Panc1 (cell line): ENCODE measurements around the gene MPPE1. TPM values are rescaled to one million over a fixed set of nuclear protein-coding genes. Genes with fewer than 3 reads are reported as not detected.

Experiments
- ATAC-seq: fragments of 200-7000 bp; cut with Tn5 transposase; 2 replicates; pipeline ENCODE4 v1.9.1; 2020; ENCODE audit warnings: mild to moderate bottlenecking, moderate library complexity
- BruUV-seq: library from RNA; stranded (reverse); fragments of 400-500 nt; replicated peaks from 2 replicates; lab custom pipeline; 2021; lab: Mats Ljungman, UMichigan
- CTCF ChIA-PET: fragments of 300-600 bp; sonication (Branson Sonifier 250); formaldehyde crosslinking; loops from one replicate; lab custom pipeline; 2022; ENCODE audit warnings: antibody characterized with exemption; lab: Charles Lee
- POLR2A ChIA-PET: fragments of 300-600 bp; sonication (Branson Sonifier 250); formaldehyde crosslinking; loops from one replicate; lab custom pipeline; 2022; ENCODE audit warnings: antibody characterized with exemption; lab: Charles Lee
- DNase-seq: peaks from one replicate; pipeline ENCODE4 v3.0.0-alpha.2; 2010; ENCODE audit warnings: low read depth, low spot score
- H3K27ac ChIP-seq: 2 replicates; pipeline ENCODE4 v1.5.1; 2011; ENCODE audit warnings: mild to moderate bottlenecking, low read length, inconsistent platforms
- H3K27me3 ChIP-seq: fragments of 200-500 bp; sonication (Bioruptor generic); 2 replicates; pipeline ENCODE4 v1.6.0; 2014; ENCODE audit warnings: low read length, inconsistent platforms; ENCODE audit not compliant: control insufficient read depth, insufficient read depth
- H3K36me3 ChIP-seq: fragments of 200-500 bp; sonication (Bioruptor generic); 2 replicates; pipeline ENCODE4 v1.5.1; 2014; ENCODE audit warnings: inconsistent platforms, mild to moderate bottlenecking, low read length, moderate library complexity; ENCODE audit not compliant: control insufficient read depth, insufficient read depth
- H3K4me1 ChIP-seq: 2 replicates; pipeline ENCODE4 v1.5.1; 2011; ENCODE audit warnings: inconsistent platforms, mild to moderate bottlenecking, low read length, moderate library complexity; ENCODE audit not compliant: control insufficient read depth, insufficient read depth
- H3K4me3 ChIP-seq, 2 experiments: 2 replicates each; pipeline ENCODE4 v1.5.1; 2011 to 2012; ENCODE audit warnings: low read depth in 2 of 2, low read length in 2 of 2, mild to moderate bottlenecking in 2 of 2, inconsistent platforms in 1 of 2, moderate library complexity in 1 of 2
- H3K9me3 ChIP-seq: fragments of 200-500 bp; sonication (Bioruptor generic); 2 replicates; pipeline ENCODE4 v1.5.1; 2014; ENCODE audit warnings: low read depth, mild to moderate bottlenecking, inconsistent platforms, low read length, moderate library complexity; ENCODE audit not compliant: control insufficient read depth, insufficient read depth
- CTCF ChIP-seq: fragments of 450-650 bp; IDR thresholded peaks from 2 replicates; pipeline ENCODE4 v1.5.1; 2017; ENCODE audit warnings: mild to moderate bottlenecking
- POLR2AphosphoS5 ChIP-seq: IDR thresholded peaks from 2 replicates; pipeline ENCODE4 v1.6.1; 2012; ENCODE audit warnings: mild to moderate bottlenecking, low read depth, low read length, moderate library complexity
- SIN3A ChIP-seq: IDR thresholded peaks from 2 replicates; pipeline ENCODE4 v1.6.1; 2012; ENCODE audit warnings: low read depth, mild to moderate bottlenecking, low read length, moderate library complexity, borderline replicate concordance; ENCODE audit not compliant: insufficient read depth
- TCF7L2 ChIP-seq: IDR thresholded peaks from 2 replicates; pipeline ENCODE4 v1.6.1; 2011; ENCODE audit warnings: mild to moderate bottlenecking, low read depth, low read length, inconsistent platforms
- in situ Hi-C: cut with HindIII; loops from 2 replicates; pipeline ENCODE4 v1.10.0; 2016; ENCODE audit warnings: low sequenced_read_pairs, low pct_unique_long_range_greater_than_20kb
- intact Hi-C: fragments of 100-400 bp; cut with micrococcal nuclease; formaldehyde crosslinking; loops from one replicate; pipeline ENCODE4 v1.10.0; 2022; ENCODE audit not compliant: unreplicated experiment
- total RNA-seq: library from RNA; stranded (reverse); gene quantifications from one replicate; pipeline ENCODE4 v1.2.1, GENCODE V29; 2021; ENCODE audit not compliant: unreplicated experiment
- TF ChIP-seq, protein P1 (sequence below), 2 experiments: IDR thresholded peaks; 2 replicates each; pipeline ENCODE4 v1.6.1; 2011 to 2012; ENCODE audit warnings: low read depth in 2 of 2, control low read depth in 1 of 2, low read length in 1 of 2, mild to moderate bottlenecking in 1 of 2, moderate library complexity in 1 of 2; ENCODE audit not compliant: insufficient read depth in 1 of 2

The MPPE1 gene
- total RNA-seq, 1 experiment from 2014 or later = 37.1 TPM

DNA sequence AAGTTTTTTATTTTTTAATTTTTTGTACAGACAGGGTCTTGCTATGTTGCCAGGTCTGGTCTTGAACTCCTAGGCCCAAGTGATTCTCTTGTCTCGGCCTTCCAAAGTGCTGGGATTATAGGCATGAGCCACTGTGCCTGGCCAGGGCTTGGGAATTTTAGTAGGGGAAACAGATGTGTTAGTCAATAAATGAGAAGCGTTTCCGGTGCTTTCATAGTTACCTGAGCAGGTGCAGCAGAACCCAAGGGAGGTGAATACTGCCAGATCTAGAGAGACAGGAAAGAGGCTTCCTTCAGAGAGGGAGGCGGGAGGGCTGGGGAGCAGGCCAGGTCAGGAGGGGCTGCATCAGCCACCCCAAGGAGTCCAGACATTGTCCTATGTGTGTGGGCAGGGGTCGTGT is 42.7 kb upstream of the MPPE1 start:
- no peak overlapping the region for H3K4me3 ChIP-seq
- peaks cover 24% of the 10 kb centered on the region for H3K4me1 ChIP-seq
- no peak for TF ChIP-seq CTCF
- no peak for TF ChIP-seq TCF7L2
- no peak for TF ChIP-seq SIN3A
- TF ChIP-seq, protein P1, sequence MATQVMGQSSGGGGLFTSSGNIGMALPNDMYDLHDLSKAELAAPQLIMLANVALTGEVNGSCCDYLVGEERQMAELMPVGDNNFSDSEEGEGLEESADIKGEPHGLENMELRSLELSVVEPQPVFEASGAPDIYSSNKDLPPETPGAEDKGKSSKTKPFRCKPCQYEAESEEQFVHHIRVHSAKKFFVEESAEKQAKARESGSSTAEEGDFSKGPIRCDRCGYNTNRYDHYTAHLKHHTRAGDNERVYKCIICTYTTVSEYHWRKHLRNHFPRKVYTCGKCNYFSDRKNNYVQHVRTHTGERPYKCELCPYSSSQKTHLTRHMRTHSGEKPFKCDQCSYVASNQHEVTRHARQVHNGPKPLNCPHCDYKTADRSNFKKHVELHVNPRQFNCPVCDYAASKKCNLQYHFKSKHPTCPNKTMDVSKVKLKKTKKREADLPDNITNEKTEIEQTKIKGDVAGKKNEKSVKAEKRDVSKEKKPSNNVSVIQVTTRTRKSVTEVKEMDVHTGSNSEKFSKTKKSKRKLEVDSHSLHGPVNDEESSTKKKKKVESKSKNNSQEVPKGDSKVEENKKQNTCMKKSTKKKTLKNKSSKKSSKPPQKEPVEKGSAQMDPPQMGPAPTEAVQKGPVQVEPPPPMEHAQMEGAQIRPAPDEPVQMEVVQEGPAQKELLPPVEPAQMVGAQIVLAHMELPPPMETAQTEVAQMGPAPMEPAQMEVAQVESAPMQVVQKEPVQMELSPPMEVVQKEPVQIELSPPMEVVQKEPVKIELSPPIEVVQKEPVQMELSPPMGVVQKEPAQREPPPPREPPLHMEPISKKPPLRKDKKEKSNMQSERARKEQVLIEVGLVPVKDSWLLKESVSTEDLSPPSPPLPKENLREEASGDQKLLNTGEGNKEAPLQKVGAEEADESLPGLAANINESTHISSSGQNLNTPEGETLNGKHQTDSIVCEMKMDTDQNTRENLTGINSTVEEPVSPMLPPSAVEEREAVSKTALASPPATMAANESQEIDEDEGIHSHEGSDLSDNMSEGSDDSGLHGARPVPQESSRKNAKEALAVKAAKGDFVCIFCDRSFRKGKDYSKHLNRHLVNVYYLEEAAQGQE (IDR thresholded peaks at IDR 0.05; ENCODE audit: insufficient read depth in 1 of 2, low read depth in 2 of 2, low read length in 1 of 2) = no peak
- TF ChIP-seq POLR2AphosphoS5 = no peak
- no peaks in the 10 kb centered on the region for H3K9me3 ChIP-seq
- CTCF ChIA-PET = interaction anchor here (1.5 kb wide), 1 partner anchor 44 kb away, joined by 3 read pairs; no protein-coding TSS in a partner anchor
- H3K36me3 ChIP-seq = no peaks in the 10 kb centered on the region
- DNase-seq (no peak), ATAC-seq (no peak)
- BruUV-seq = no TSS peak
- in situ Hi-C loops = no loop called here
- H3K27ac ChIP-seq = no peak overlapping the region
- POLR2A ChIA-PET = no interaction called here
- H3K27me3 ChIP-seq = no peaks in the 10 kb centered on the region
- intact Hi-C loops = no loop called here

DNA sequence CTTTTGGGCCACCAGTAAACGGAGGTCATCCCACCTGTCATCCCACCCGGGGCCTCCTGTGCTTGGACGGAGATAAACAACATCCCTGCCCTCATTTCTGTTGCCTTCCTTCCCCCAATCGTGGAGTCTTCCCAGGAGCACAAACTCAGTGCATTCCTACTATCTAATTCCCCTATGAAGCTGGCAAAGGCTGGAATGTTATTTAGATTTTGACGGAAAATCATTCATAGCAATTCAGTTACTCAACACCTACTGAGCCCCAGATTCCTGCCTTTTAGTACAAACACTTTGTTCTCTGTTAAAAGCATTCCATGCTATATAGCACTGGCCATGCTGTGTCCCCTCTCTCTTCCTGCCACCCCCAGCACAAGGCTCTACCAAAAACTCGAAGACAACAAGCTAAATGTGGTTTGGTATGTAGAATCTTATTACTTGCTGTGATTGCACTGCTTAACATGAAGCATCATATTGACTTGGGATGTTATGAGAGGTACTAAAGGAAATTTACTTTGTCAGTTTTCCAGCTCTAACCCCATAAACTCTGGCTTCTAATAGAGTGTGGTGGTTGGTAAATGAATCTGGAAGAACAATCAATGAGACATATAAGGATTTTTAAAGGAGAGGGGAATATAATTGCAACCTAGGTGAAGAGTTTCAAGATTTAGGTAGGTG is 40.9 kb upstream of the MPPE1 start:
- in situ Hi-C loops (no loop called here), intact Hi-C loops (loop anchor here (1.0 kb wide), 1 partner anchor 31 kb away; no protein-coding TSS in a partner anchor)
- Histone ChIP-seq H3K36me3 (no peaks in the 10 kb centered on the region), H3K4me3 (no peak overlapping the region), H3K9me3 (no peaks in the 10 kb centered on the region), H3K4me1 (peaks cover 22% of the 10 kb centered on the region), H3K27ac (0 out of 2 replicates have a peak overlapping the region, but pooled peaks have one; percentile 51), H3K27me3 (no peaks in the 10 kb centered on the region)
- DNase-seq (no peak), ATAC-seq (no peak)
- ChIA-PET POLR2A (no interaction called here), CTCF (no interaction called here)
- TF ChIP-seq CTCF (no peak), POLR2AphosphoS5 (no peak)
- BruUV-seq = no TSS peak
